ENCODE measurements around the gene FAM151A. TPM values are rescaled to one million over a fixed set of nuclear protein-coding genes. Genes with fewer than 3 reads are reported as not detected.

FAM151A gene
- total and polyA plus RNA-seq, 9 donors: 0.06 TPM; not detected in 8

DNA sequence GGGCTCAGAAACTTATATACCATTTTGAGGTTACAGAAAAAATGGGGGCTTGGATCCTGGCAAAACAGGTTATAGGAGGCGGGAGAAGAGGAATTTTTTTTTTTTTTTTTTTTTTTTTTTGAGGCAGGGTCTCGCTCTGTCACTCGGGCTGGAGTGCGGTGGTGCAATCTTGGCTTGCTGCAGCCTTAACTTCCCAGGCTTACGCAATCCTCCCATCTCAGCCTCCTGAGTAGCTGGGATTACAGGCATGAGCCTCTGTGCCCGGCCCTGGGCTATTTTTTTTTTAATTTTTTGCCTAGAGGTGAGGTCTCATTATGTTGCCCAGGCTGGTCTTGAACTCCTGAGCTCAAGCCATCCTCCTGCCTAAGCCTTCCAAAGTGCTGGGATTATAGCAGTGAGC, 43.0 kb upstream of the FAM151A start:
- no peaks in the 10 kb centered on the region for H3K9me3 ChIP-seq
- H3K27ac ChIP-seq: no peak overlapping the region
- no peak overlapping the region for H3K4me3 ChIP-seq
- 88 to 96% (median 94%) methylated on average over 6 of the region's 6 CpGs for WGBS, 3 donors
- DNase-seq: no peak
- no peaks in the 10 kb centered on the region for H3K4me1 ChIP-seq (ENCODE audit: insufficient read depth)
- TF ChIP-seq POLR2A (IDR thresholded peaks at IDR 0.05): no peak
- TF ChIP-seq, protein P1, sequence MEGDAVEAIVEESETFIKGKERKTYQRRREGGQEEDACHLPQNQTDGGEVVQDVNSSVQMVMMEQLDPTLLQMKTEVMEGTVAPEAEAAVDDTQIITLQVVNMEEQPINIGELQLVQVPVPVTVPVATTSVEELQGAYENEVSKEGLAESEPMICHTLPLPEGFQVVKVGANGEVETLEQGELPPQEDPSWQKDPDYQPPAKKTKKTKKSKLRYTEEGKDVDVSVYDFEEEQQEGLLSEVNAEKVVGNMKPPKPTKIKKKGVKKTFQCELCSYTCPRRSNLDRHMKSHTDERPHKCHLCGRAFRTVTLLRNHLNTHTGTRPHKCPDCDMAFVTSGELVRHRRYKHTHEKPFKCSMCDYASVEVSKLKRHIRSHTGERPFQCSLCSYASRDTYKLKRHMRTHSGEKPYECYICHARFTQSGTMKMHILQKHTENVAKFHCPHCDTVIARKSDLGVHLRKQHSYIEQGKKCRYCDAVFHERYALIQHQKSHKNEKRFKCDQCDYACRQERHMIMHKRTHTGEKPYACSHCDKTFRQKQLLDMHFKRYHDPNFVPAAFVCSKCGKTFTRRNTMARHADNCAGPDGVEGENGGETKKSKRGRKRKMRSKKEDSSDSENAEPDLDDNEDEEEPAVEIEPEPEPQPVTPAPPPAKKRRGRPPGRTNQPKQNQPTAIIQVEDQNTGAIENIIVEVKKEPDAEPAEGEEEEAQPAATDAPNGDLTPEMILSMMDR (IDR thresholded peaks at IDR 0.05): no peak
- no peak for TF ChIP-seq EP300 (IDR thresholded peaks at IDR 0.05)
- no peaks in the 10 kb centered on the region for H3K27me3 ChIP-seq
- no peaks in the 10 kb centered on the region for H3K36me3 ChIP-seq
- intact Hi-C loops (cut with DNase I): no loop called here

DNA sequence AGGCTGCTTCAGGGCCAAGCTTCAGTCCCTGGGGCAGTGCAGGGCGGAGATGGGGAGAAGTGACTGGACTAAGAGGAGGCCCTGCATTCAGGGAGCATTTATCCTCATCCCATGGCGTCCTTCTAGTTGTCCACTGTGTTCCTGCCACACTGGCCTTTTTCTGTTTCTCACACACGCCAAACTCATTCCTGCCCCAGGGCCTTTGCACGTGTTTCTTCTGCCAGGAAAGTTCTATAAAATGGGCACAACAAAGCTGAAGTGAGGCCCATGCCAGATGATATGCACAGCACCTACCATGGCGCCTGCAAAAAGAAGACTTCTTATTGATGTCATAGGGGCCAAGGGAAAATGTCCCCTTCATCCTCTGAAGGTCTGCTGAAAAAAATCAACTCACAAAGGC, 42.5 kb upstream of the FAM151A start:
- Histone ChIP-seq H3K4me3 (no peak overlapping the region), H3K36me3 (no peaks in the 10 kb centered on the region), H3K27me3 (no peaks in the 10 kb centered on the region), H3K9me3 (no peaks in the 10 kb centered on the region), H3K4me1 (ENCODE audit: insufficient read depth) (no peaks in the 10 kb centered on the region), H3K27ac (no peak overlapping the region)
- WGBS, 3 donors: 93 to 96% (median 96%) methylated on average over 5 of the region's 5 CpGs
- TF ChIP-seq, protein P1 (IDR thresholded peaks at IDR 0.05): no peak
- TF ChIP-seq EP300 (IDR thresholded peaks at IDR 0.05) (no peak), POLR2A (IDR thresholded peaks at IDR 0.05) (no peak)
- intact Hi-C loops (cut with DNase I): no loop called here
- DNase-seq: no peak

DNA sequence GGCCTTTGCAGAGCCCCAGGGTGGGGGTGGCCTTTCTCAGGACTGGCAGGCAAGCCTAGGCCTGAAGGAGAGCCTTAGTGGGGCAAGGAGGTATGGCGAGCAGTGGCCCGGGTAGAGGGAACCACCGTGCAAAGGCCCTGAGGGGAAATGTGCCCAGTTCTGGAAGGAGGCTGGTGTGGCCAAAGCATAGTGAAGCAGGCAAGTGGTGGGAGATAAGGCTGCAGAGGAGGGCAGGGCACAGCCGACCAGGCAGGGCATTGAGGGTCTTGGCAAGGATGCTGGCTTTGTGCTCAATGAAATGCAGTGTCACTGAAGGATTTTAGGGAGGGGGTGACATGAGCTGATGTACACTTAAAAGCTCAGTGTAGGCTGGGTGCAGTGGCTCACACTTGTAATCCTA, 41.0 kb upstream of the FAM151A start:
- Histone ChIP-seq H3K36me3 (no peaks in the 10 kb centered on the region), H3K27me3 (no peaks in the 10 kb centered on the region), H3K27ac (no peak overlapping the region), H3K4me1 (ENCODE audit: insufficient read depth) (no peaks in the 10 kb centered on the region), H3K9me3 (no peaks in the 10 kb centered on the region), H3K4me3 (no peak overlapping the region)
- TF ChIP-seq EP300 (IDR thresholded peaks at IDR 0.05) (no peak), POLR2A (IDR thresholded peaks at IDR 0.05) (no peak)
- TF ChIP-seq, protein P1 (IDR thresholded peaks at IDR 0.05): no peak
- 88 to 99% (median 90%) methylated on average over 4 of the region's 4 CpGs for WGBS, 3 donors
- intact Hi-C loops (cut with DNase I): no loop called here
- no peak for DNase-seq

DNA sequence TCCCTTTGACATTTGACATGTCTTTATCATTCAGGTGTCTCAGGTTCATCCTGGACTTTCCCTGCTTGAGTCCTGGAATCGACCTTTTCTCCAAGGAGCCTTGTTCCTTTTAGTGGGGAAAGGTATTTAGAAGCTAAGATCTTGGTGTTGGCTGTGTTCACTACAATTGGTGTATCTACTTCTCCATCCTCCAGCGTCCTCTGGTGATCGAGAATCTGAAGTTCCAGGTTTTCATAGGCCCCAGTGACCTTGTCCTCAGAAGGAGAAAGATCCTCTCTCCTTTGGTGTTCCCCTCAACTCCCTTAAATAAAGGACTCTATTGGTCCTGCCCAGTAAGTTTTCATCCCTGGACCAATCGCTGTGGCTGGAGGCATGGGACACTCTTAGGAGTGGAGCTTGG, 40.4 kb upstream of the FAM151A start:
- intact Hi-C loops (cut with DNase I): no loop called here
- Histone ChIP-seq H3K4me1 (ENCODE audit: insufficient read depth) (no peaks in the 10 kb centered on the region), H3K36me3 (no peaks in the 10 kb centered on the region), H3K27me3 (no peaks in the 10 kb centered on the region), H3K4me3 (no peak overlapping the region), H3K9me3 (no peaks in the 10 kb centered on the region), H3K27ac (no peak overlapping the region)
- WGBS, 3 donors: 86 to 95% (median 87%) methylated on average over 4 of the region's 4 CpGs
- no peak for TF ChIP-seq POLR2A (IDR thresholded peaks at IDR 0.05)
- TF ChIP-seq, protein P1 (IDR thresholded peaks at IDR 0.05): no peak
- DNase-seq: no peak
